ENCODE data around the gene CAMK2B.

GRCh38 chr7:44212018-44212417, 113.4 kb downstream of the CAMK2B start:
- TF ChIP-seq CTCF (IDR thresholded peaks at IDR 0.05) (no peak), EZH2 (IDR thresholded peaks at IDR 0.05) (no peak)
